ENCODE data around the gene TFAP2D. TPM values are rescaled to one million over a fixed set of nuclear protein-coding genes. Genes with fewer than 3 reads are reported as not detected.

The TFAP2D gene
- total RNA-seq, 4 donors from 2014 or later: not detected

DNA sequence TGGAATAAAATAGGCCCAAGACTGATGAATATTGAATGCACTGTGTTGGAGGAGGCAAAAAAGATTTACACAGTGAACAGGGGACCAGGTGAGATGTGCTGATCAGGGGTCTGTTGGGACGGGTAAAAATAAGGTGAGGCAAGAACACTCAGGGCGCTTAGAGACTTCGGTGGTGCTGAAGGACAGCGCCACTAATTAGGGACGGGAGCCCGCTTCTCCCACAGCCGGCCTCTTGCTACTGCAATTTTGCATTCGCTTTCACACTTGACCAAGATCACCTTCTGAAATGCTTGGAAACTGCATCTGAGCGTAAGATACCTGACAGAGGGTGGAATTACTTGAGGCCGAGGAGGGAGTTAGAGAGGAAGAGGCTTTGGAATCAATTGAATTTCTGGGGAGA lies 7.3 kb downstream of the TFAP2D start:
- H3K4me3 ChIP-seq (ENCODE audit: low read depth, poor library complexity, severe bottlenecking): no peak overlapping the region
- 2 to 4% methylated on average over 10 of the region's 10 CpGs for WGBS, 2 donors
- TF ChIP-seq, protein P1, sequence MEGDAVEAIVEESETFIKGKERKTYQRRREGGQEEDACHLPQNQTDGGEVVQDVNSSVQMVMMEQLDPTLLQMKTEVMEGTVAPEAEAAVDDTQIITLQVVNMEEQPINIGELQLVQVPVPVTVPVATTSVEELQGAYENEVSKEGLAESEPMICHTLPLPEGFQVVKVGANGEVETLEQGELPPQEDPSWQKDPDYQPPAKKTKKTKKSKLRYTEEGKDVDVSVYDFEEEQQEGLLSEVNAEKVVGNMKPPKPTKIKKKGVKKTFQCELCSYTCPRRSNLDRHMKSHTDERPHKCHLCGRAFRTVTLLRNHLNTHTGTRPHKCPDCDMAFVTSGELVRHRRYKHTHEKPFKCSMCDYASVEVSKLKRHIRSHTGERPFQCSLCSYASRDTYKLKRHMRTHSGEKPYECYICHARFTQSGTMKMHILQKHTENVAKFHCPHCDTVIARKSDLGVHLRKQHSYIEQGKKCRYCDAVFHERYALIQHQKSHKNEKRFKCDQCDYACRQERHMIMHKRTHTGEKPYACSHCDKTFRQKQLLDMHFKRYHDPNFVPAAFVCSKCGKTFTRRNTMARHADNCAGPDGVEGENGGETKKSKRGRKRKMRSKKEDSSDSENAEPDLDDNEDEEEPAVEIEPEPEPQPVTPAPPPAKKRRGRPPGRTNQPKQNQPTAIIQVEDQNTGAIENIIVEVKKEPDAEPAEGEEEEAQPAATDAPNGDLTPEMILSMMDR (IDR thresholded peaks at IDR 0.05): no peak
- TF ChIP-seq POLR2A (IDR thresholded peaks at IDR 0.05): no peak
- DNase-seq (ENCODE audit: low spot score in 2 of 2): no peak
- intact Hi-C loops (cut with DNase I; ENCODE audit: low total_unique reads): loop anchor here (2.0 kb wide), 1 partner anchor 46 kb away; no protein-coding TSS in a partner anchor

GRCh38 chr6:50721978-50722377 lies 8.7 kb downstream of the TFAP2D start:
- intact Hi-C loops (cut with DNase I; ENCODE audit: low total_unique reads): loop anchor here (2.0 kb wide), 1 partner anchor 47 kb away; no protein-coding TSS in a partner anchor
- H3K4me3 ChIP-seq (ENCODE audit: low read depth, poor library complexity, severe bottlenecking): no peak overlapping the region
- 4 to 5% methylated on average over 19 of the region's 19 CpGs for WGBS, 2 donors
- TF ChIP-seq POLR2A (IDR thresholded peaks at IDR 0.05): no peak
- TF ChIP-seq, protein P1 (IDR thresholded peaks at IDR 0.05): no peak
- no peak for DNase-seq (ENCODE audit: low spot score in 2 of 2)

GRCh38 chr6:50722829-50723554 lies 9.7 kb downstream of the TFAP2D start:
- no peak for TF ChIP-seq POLR2A (IDR thresholded peaks at IDR 0.05)
- TF ChIP-seq, protein P1 (IDR thresholded peaks at IDR 0.05): no peak
- intact Hi-C loops (cut with DNase I; ENCODE audit: low total_unique reads): no loop called here
- WGBS, 2 donors: 9% methylated on average over 24 of the region's 24 CpGs
- H3K4me3 ChIP-seq (ENCODE audit: low read depth, poor library complexity, severe bottlenecking): no peak overlapping the region
- no peak for DNase-seq (ENCODE audit: low spot score in 2 of 2)

DNA sequence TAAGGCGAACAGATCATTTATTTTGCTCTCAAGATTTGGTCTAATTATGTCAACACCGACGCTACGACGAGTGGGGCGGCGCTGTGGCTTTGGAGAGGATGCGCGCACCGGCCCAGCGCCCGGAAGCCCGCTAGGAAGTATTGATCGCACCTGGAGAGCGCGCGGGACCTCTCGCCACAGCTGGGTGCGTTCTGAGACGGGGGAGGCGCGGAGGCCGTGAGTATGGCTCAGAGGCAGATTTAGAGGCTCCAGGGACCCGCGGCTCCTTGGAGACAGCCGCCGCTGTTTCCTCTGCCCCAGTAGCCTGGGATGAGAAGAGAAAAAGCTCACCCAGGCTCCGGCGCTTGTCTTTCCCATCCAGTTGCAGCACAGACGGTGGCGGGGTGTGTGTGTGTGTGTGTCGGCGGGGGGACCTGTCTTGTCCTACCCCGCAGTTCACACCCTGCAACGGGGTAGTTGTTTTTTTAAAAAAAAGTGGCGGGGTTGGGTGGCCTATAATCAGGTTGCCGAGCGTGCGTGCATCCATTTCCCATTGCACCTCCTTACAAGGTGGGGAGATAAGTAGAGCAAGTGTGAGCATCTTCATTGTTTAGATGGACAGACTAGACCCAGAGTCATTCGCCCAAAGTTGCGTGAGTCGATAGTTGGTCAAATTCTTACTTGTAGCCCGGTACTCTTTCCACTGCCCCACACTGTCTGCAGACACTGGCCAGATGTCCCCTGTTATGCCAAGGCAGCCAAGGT lies 11.2 kb downstream of the TFAP2D start:
- 4 to 5% methylated on average over 39 to 43 of the region's 43 CpGs for WGBS, 2 donors
- DNase-seq (ENCODE audit: low spot score in 2 of 2): no peak
- H3K4me3 ChIP-seq (ENCODE audit: low read depth, poor library complexity, severe bottlenecking): no peak overlapping the region
- intact Hi-C loops (cut with DNase I; ENCODE audit: low total_unique reads): no loop called here
- no peak for TF ChIP-seq POLR2A (IDR thresholded peaks at IDR 0.05)
- TF ChIP-seq, protein P1 (IDR thresholded peaks at IDR 0.05): no peak

GRCh38 chr6:50734488-50734887 lies 21.2 kb downstream of the TFAP2D start:
- 59 to 86% methylated on average over 3 of the region's 3 CpGs for WGBS, 2 donors
- DNase-seq (ENCODE audit: low spot score in 2 of 2): no peak
- H3K4me3 ChIP-seq (ENCODE audit: low read depth, poor library complexity, severe bottlenecking): no peak overlapping the region
- intact Hi-C loops (cut with DNase I; ENCODE audit: low total_unique reads): no loop called here
- TF ChIP-seq, protein P1 (IDR thresholded peaks at IDR 0.05): no peak
- no peak for TF ChIP-seq POLR2A (IDR thresholded peaks at IDR 0.05)

Measured in lower leg skin (tissue), 4 donors.